CD4-positive, alpha-beta T cell (primary cell): Measurements from ENCODE around the gene SNX12. TPM values are rescaled to one million over a fixed set of nuclear protein-coding genes. Genes with fewer than 3 reads are reported as not detected.

Experiments used
- ATAC-seq: fragments of 200-7000 bp; cut with Tn5 transposase; one replicate; pipeline ENCODE4 v1.10.0; 2022; ENCODE audit warnings: mild to moderate bottlenecking; ENCODE audit not compliant: poor library complexity
- CTCF ChIA-PET: fragments of 350-600 bp; sonication (Branson Sonifier 250); formaldehyde crosslinking; loops from one replicate; lab custom pipeline; 2021; ENCODE audit warnings: antibody characterized with exemption, inconsistent platforms; lab: Charles Lee
- POLR2A ChIA-PET: fragments of 350-600 bp; sonication (Branson Sonifier 250); formaldehyde crosslinking; loops from one replicate; lab custom pipeline; 2021; ENCODE audit warnings: antibody characterized with exemption, inconsistent platforms; lab: Charles Lee
- DNase-seq, 14 experiments: peaks; one replicate each; pipeline ENCODE4 v3.0.0-alpha.2; 2013 to 2020; ENCODE audit warnings: mixed read lengths in 2 of 14
- H3K27ac ChIP-seq, 2 donors: one replicate each; pipeline versions ENCODE4 v1.5.1 to v1.7.0; 2013; ENCODE audit warnings: low read length in 2 of 2, low read depth in 1 of 2, mild to moderate bottlenecking in 1 of 2
- H3K27me3 ChIP-seq, 2 experiments: 1 replicate in 1 of 2; 2 replicates in 1 of 2; pipeline versions ENCODE4 v1.6.1 to v1.7.0; 2013; ENCODE audit warnings: low read length in 2 of 2, control low read depth in 1 of 2, mild to moderate bottlenecking in 1 of 2, moderate library complexity in 1 of 2; ENCODE audit not compliant: insufficient read depth in 2 of 2, control insufficient read depth in 1 of 2
- H3K36me3 ChIP-seq: one replicate; pipeline ENCODE4 v1.6.1; 2013; ENCODE audit warnings: low read length, control low read depth; ENCODE audit not compliant: insufficient read depth
- H3K4me1 ChIP-seq: one replicate; pipeline ENCODE4 v1.6.1; 2013; ENCODE audit warnings: low read length, control low read depth; ENCODE audit not compliant: insufficient read depth
- H3K4me3 ChIP-seq: one replicate; pipeline ENCODE4 v1.5.1; 2013; ENCODE audit warnings: mild to moderate bottlenecking, low read length, moderate library complexity
- H3K9me3 ChIP-seq, 2 experiments: 1 replicate in 1 of 2; 2 replicates in 1 of 2; pipeline versions ENCODE4 v1.6.1 to v1.7.0; 2013; ENCODE audit warnings: low read length in 2 of 2, mild to moderate bottlenecking in 2 of 2, control low read depth in 1 of 2, moderate library complexity in 1 of 2; ENCODE audit not compliant: control insufficient read depth in 1 of 2, insufficient read depth in 1 of 2
- H3K27ac Mint-ChIP-seq: one replicate; pipeline ENCODE4 v1.8.0; 2020; ENCODE audit warnings: mixed read lengths
- H3K27me3 Mint-ChIP-seq: one replicate; pipeline ENCODE4 v1.8.0; 2021; ENCODE audit warnings: mixed read lengths
- H3K36me3 Mint-ChIP-seq: one replicate; pipeline ENCODE4 v1.8.0; 2021; ENCODE audit warnings: low read depth, mixed read lengths
- H3K4me1 Mint-ChIP-seq: one replicate; pipeline ENCODE4 v1.8.0; 2021; ENCODE audit warnings: low read depth, mixed read lengths
- H3K4me3 Mint-ChIP-seq: one replicate; pipeline ENCODE4 v1.8.0; 2020; ENCODE audit warnings: mild to moderate bottlenecking, mixed read lengths
- H3K9me3 Mint-ChIP-seq: one replicate; pipeline ENCODE4 v1.8.0; 2020; ENCODE audit warnings: mixed read lengths
- CTCF ChIP-seq: fragments of 200-600 bp; IDR thresholded peaks from one replicate; pipeline ENCODE4 v1.8.0; 2022; ENCODE audit warnings: antibody characterized with exemption, mild to moderate bottlenecking
- intact Hi-C, 2 experiments: fragments of 100-400 bp; cut with DNase I in 1 of 2; cut with micrococcal nuclease in 1 of 2; formaldehyde crosslinking; loops; one replicate each; pipeline versions ENCODE4 v1.15.1 to v1.9.0; 2023 to 2025; cut with DNase I, micrococcal nuclease
- total RNA-seq, 174 experiments: library from RNA in 2 of 174; stranded (reverse) in 2 of 174; gene quantifications; one replicate each; pipeline ENCODE4 v1.2.3 and lab custom pipeline; 2021 to 2026

The SNX12 gene
- total RNA-seq, 2 experiments from 2014 or later = 20.5 to 22.4 TPM

DNA sequence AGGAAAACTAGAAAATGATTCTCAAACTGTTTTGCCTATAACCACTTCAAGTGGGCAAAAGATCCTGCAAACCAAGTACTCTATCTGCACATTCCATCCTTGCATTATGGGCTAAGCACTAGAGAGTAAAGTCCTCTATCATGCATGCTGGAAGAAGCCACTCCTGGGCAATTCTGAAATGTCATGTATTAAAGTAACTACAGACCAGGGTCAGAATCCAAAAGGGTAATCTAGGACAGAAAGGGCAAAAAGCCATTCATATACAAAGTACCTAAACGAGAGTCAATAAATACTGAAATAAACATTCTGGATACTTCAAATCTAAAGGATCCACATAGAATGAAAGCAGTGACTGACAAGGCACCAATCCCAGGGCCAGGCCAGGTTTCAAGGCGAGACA lies 1.0 kb downstream of the SNX12 start:
- no peaks in the 10 kb centered on the region for H3K27me3 Mint-ChIP-seq
- Histone ChIP-seq H3K4me1 (peaks cover 10% of the 10 kb centered on the region), H3K27me3 (no peaks in the 10 kb centered on the region), H3K4me3 (peak overlapping the region; percentile 73), H3K36me3 (peaks cover 3% of the 10 kb centered on the region), H3K27ac (no peak overlapping the region), H3K9me3 (no peaks in the 10 kb centered on the region)
- ChIA-PET POLR2A (interaction anchor here (0.7 to 1.5 kb wide), 11 partner anchors 10 to 299 kb away, joined by 3 to 13 read pairs (median 4); partner anchors contain the start of genes FOXO4, IL2RG, MED12 and TAF1), CTCF (no interaction called here)
- intact Hi-C loops = loop anchor here in 1 of 2 experiments (5.0 to 10.0 kb wide), 3 partner anchors 115 to 300 kb away; partner anchors contain the start of genes TAF1 and ZMYM3
- TF ChIP-seq CTCF = no peak
- H3K4me1 Mint-ChIP-seq = peaks cover 28% of the 10 kb centered on the region
- peak overlapping the region; percentile 100 for H3K27ac Mint-ChIP-seq
- H3K36me3 Mint-ChIP-seq = peaks cover 28% of the 10 kb centered on the region
- DNase-seq (no peak), ATAC-seq (no peak)
- no peaks in the 10 kb centered on the region for H3K9me3 Mint-ChIP-seq
- peak overlapping the region; percentile 98 for H3K4me3 Mint-ChIP-seq

DNA sequence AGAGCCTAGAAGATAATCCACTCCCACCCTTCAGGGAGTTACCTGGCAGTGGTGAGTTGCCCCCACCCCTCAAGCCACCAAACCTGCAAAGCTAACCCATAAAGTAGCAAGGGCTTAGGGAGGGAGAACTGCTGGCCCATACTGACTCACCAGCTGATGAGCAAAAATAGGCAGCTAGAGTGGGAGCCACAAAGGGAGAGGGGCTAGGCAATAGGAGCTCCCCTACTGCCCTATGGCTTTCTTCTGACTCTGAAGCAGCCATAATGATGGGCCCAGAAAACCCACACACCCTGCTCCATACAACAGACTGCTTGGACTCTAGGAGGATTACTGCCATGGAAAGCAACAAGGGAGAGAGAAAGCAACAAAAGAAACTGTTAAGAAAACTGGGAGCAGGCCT lies 8.0 kb downstream of the SNX12 start:
- no peak for TF ChIP-seq CTCF
- Histone ChIP-seq H3K4me1 (peaks cover 11% of the 10 kb centered on the region), H3K4me3 (no peak overlapping the region), H3K9me3 (no peaks in the 10 kb centered on the region), H3K27ac (no peak overlapping the region), H3K36me3 (peaks cover 39% of the 10 kb centered on the region), H3K27me3 (no peaks in the 10 kb centered on the region)
- no peak for DNase-seq
- ChIA-PET POLR2A (no interaction called here), CTCF (no interaction called here)
- peaks cover 47% of the 10 kb centered on the region for H3K4me1 Mint-ChIP-seq
- no peak for ATAC-seq
- peaks cover 63% of the 10 kb centered on the region for H3K36me3 Mint-ChIP-seq
- no peaks in the 10 kb centered on the region for H3K27me3 Mint-ChIP-seq
- no peaks in the 10 kb centered on the region for H3K9me3 Mint-ChIP-seq
- H3K4me3 Mint-ChIP-seq = no peak overlapping the region
- intact Hi-C loops = loop anchor here in 1 of 2 experiments (10.0 kb wide), 1 partner anchor 195 kb away; the partner anchor contains the start of gene ZMYM3
- H3K27ac Mint-ChIP-seq = no peak overlapping the region

- DNase-seq (no peak), ATAC-seq (no peak)
- no peaks in the 10 kb centered on the region for H3K27me3 ChIP-seq
- H3K27ac Mint-ChIP-seq = peak overlapping the region; percentile 67
- H3K4me3 ChIP-seq = no peak overlapping the region
- no peak for TF ChIP-seq CTCF
- peaks cover 15% of the 10 kb centered on the region for H3K4me1 ChIP-seq
- no peaks in the 10 kb centered on the region for H3K27me3 Mint-ChIP-seq
- POLR2A ChIA-PET = interaction anchor here (1.0 to 1.1 kb wide), 2 partner anchors 10 to 53 kb away, joined by 3 to 4 read pairs; partner anchors contain the start of genes IL2RG and SNX12
- H3K27ac ChIP-seq = no peak overlapping the region
- H3K9me3 ChIP-seq = no peaks in the 10 kb centered on the region
- H3K4me1 Mint-ChIP-seq = peaks cover 38% of the 10 kb centered on the region
- CTCF ChIA-PET = no interaction called here
- no peak overlapping the region for H3K4me3 Mint-ChIP-seq
- H3K9me3 Mint-ChIP-seq = no peaks in the 10 kb centered on the region
- intact Hi-C loops = no loop called here
- peaks cover 54% of the 10 kb centered on the region for H3K36me3 Mint-ChIP-seq
- H3K36me3 ChIP-seq = peaks cover 44% of the 10 kb centered on the region
Measured at GRCh38 chrX:71057848-71058530, 10.1 kb downstream of the SNX12 start.
